Psoas muscle (tissue), 8 donors: ENCODE results near the gene GSDMA. TPM values are rescaled to one million over a fixed set of nuclear protein-coding genes. Genes with fewer than 3 reads are reported as not detected.

Experiments used
- ATAC-seq, 4 donors: fragments of 200-7000 bp; cut with Tn5 transposase; one replicate each; pipeline ENCODE4 v1.9.1; 2020; ENCODE audit warnings: moderate library complexity in 3 of 4, mild to moderate bottlenecking in 2 of 4
- DNase-seq, 2 donors: peaks; one replicate each; pipeline ENCODE4 v3.0.0-alpha.2; 2020
- H3K27ac ChIP-seq: fragments of 200-600 bp; one replicate; pipeline ENCODE4 v1.8.0; 2022
- H3K27me3 ChIP-seq, 3 donors: fragments of 200-600 bp in 1 of 3; one replicate each; pipeline versions ENCODE4 v1.6.1 to v1.8.0; 2013 to 2022; ENCODE audit warnings: low read length in 2 of 3, mild to moderate bottlenecking in 2 of 3, moderate library complexity in 1 of 3; ENCODE audit not compliant: insufficient read depth in 3 of 3
- H3K36me3 ChIP-seq, 2 donors: fragments of 200-600 bp in 1 of 2; one replicate each; pipeline versions ENCODE4 v1.6.1 to v1.8.0; 2013 to 2022; ENCODE audit warnings: low read depth in 1 of 2, mild to moderate bottlenecking in 1 of 2, moderate library complexity in 1 of 2; ENCODE audit not compliant: insufficient read depth in 1 of 2
- H3K4me1 ChIP-seq: fragments of 200-600 bp; one replicate; pipeline ENCODE4 v1.8.0; 2022
- H3K4me3 ChIP-seq: fragments of 200-600 bp; one replicate; pipeline ENCODE4 v1.8.0; 2022; ENCODE audit warnings: mild to moderate bottlenecking
- H3K9me3 ChIP-seq: fragments of 200-600 bp; one replicate; pipeline ENCODE4 v1.8.0; 2022
- WGBS, 3 donors: extraction: QIAGEN DNeasy Blood & Tissue Kit; methylation state at CpG; one replicate each; pipeline versions ENCODE4 v1.1.6 to v1.1.7; 2013; 5-methylcytosine and 5-hydroxymethylcytosine counted together
- intact Hi-C, 2 donors: fragments of 100-400 bp; cut with DNase I; formaldehyde crosslinking; loops; one replicate each; pipeline versions ENCODE4 v1.11.0 to v1.14.2; 2022
- polyA plus RNA-seq, 3 donors: library from polyadenylated mRNA; stranded (reverse); fragments of 200-250 nt; gene quantifications; one replicate each; pipeline ENCODE4 v1.2.3, GENCODE V29; 2013
- total RNA-seq, 4 donors: library from RNA; stranded (reverse); fragmentation: NEBNext Ultra II Directional in 2 of 4; extraction: Animal tissue kit (Norgen Biotek cat#: 25700) in 2 of 4; gene quantifications; one replicate each; pipeline versions ENCODE4 v1.2.1 to v1.2.4, GENCODE V29; 2021 to 2023
- TF ChIP-seq, protein P1 (sequence below): fragments of 200-600 bp; IDR thresholded peaks from one replicate; pipeline ENCODE4 v1.8.0; 2022; ENCODE audit warnings: antibody characterized with exemption
- donor health status: healthy with polysubstance abuse.
- donor health status: DM: no; HTN: no; CAD: no; lungs with moderate emphysema.
- donor health status: Bipolar disorder and iron deficiency.
- donor health status: healthy.
- donor health status: DM: yes; HTN: yes; CAD: no.
- donor health status: DM: no; HTN: no; CAD: no.
- donor health status: DM: no; HTN: no; CAD: no.
- donor health status: DM: yes; HTN: yes; CAD: no.

GSDMA gene
- total and polyA plus RNA-seq, 7 donors: 0.03 to 0.32 (median 0.15) TPM; not detected in 3

DNA sequence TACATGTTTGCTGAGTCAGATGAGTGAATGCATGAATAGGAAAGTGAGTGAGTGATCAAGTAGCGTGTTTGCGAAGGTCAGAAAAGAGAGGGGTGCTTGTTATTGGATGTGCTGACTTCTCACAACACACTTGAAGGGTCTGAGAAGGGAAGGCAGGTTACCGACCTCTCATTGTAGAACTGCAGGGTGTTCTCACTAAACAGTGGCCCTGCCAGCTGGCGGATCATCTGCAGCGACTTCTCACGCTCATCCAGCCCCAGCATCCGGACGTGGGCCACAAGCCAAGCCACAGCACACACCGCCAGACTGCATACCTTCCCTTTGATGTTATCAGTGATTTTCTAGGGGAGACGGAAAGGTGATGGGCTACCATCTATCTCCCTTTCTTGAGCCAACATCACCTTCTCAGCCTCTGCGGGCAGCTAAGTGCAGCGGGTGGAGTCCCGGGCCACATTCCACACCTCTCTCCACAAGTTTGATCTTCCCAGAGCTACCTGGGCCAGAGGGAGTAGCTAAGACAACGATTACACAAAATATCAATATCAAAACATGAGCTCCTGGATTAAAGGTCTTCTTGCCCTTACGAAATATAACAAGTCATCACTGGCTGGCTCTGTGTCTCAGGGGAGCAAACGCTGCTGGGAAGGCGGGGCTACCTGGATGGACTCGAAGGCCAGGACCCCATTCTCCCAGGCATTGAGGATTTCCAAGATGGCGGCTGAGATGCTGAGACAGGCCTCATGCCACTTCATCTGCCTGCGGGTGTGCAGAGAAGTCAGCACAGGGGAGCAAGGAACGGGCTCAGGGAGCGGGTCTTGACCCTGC lies 63.4 kb downstream of the GSDMA start:
- no peak overlapping the region for H3K4me3 ChIP-seq
- H3K27ac ChIP-seq: peak overlapping the region; percentile 58
- no peaks in the 10 kb centered on the region for H3K27me3 ChIP-seq
- 56 to 73% (median 63%) methylated on average over 22 of the region's 22 CpGs for WGBS, 3 donors
- DNase-seq (no peak), ATAC-seq (no peak)
- H3K36me3 ChIP-seq: peaks cover 3 to 88% of the 10 kb centered on the region in 2 donors
- H3K9me3 ChIP-seq: no peaks in the 10 kb centered on the region
- H3K4me1 ChIP-seq: peaks cover 48% of the 10 kb centered on the region
- intact Hi-C loops: loop anchor here in 1 of 2 donors (2.0 to 5.0 kb wide), 2 partner anchors 13 to 69 kb away; no protein-coding TSS in a partner anchor
- TF ChIP-seq, protein P1, sequence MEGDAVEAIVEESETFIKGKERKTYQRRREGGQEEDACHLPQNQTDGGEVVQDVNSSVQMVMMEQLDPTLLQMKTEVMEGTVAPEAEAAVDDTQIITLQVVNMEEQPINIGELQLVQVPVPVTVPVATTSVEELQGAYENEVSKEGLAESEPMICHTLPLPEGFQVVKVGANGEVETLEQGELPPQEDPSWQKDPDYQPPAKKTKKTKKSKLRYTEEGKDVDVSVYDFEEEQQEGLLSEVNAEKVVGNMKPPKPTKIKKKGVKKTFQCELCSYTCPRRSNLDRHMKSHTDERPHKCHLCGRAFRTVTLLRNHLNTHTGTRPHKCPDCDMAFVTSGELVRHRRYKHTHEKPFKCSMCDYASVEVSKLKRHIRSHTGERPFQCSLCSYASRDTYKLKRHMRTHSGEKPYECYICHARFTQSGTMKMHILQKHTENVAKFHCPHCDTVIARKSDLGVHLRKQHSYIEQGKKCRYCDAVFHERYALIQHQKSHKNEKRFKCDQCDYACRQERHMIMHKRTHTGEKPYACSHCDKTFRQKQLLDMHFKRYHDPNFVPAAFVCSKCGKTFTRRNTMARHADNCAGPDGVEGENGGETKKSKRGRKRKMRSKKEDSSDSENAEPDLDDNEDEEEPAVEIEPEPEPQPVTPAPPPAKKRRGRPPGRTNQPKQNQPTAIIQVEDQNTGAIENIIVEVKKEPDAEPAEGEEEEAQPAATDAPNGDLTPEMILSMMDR: no peak

DNA sequence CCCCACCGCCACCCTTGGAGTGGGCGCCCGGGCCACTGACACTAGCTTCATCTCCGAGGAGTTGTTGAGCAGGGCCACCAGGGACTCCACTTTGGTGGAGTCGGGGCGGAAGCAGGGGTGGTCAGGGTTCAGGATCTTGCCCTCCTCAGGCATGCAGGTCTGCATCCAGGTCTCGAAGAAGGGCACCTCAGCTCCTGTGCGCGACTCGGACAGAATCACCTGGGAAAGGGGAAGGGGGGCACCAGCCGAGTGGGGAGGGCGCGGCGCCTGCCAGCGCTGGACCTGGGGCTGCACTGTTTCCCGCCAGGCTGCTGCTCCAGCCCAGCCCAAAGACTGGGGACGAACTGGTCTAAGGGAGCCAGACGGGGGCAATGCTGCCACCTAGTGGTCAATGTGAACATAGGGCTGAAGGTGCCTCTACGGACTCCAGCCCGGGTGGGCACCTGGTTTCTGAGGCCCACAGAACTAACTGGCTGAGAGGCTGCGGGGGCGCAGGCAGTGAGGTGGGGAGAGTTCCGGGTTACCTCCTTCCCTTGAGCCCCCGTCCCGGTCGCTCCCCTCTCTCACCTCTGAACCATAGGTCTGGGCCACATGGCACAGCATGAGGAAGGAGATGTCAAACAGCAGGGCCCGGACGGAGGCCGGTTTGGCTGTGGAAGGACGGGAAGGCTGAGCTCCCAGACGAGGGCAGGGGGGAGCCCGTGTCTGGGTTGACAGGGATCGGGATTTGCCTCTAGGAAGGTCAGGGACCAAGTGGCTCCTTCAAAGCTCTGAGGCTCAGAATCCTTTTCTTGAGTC lies 64.2 kb downstream of the GSDMA start:
- no peaks in the 10 kb centered on the region for H3K9me3 ChIP-seq
- H3K27me3 ChIP-seq: no peaks in the 10 kb centered on the region
- H3K27ac ChIP-seq: peak overlapping the region; percentile 28
- H3K4me3 ChIP-seq: no peak overlapping the region
- TF ChIP-seq, protein P1: peak; percentile 90
- peaks cover 7 to 90% of the 10 kb centered on the region in 2 donors for H3K36me3 ChIP-seq
- intact Hi-C loops: loop anchor here in 1 of 2 donors (2.0 to 5.0 kb wide), 2 partner anchors 14 to 70 kb away; no protein-coding TSS in a partner anchor
- H3K4me1 ChIP-seq: peaks cover 49% of the 10 kb centered on the region
- peak; percentile 84 to 93 for DNase-seq
- ATAC-seq: peak; percentile 80 to 87 (median 83)
- 26 to 31% (median 26%) methylated on average over 33 of the region's 33 CpGs for WGBS, 3 donors

Other genes with a start within 250 kb of the GSDMA start
- 10 to 100 TPM; 28.2 to 44.3 (median 36.2) TPM for gene MIEN1, start 232.5 kb upstream of the GSDMA start, total RNA-seq
- gene MIEN1, start 232.5 kb upstream of the GSDMA start, polyA plus RNA-seq: 10 to 100 TPM; 42.6 to 83.9 (median 63.5) TPM
- gene GRB7, start 225.1 kb upstream of the GSDMA start, total RNA-seq: not detected
- under 1 TPM in 2 of 3 donors, not detected in 1; 0.06 to 0.69 TPM for gene GRB7, start 225.1 kb upstream of the GSDMA start, polyA plus RNA-seq
- under 1 TPM; 0.12 to 0.82 (median 0.57) TPM for gene IKZF3, start 98.7 kb upstream of the GSDMA start, total RNA-seq
- under 1 TPM; 0.01 to 0.14 (median 0.03) TPM for gene IKZF3, start 98.7 kb upstream of the GSDMA start, polyA plus RNA-seq
- gene ZPBP2, start 94.8 kb upstream of the GSDMA start, total RNA-seq: not detected
- not detected for gene ZPBP2, start 94.8 kb upstream of the GSDMA start, polyA plus RNA-seq
- 1 to 10 TPM in 1 of 4 donors, under 1 TPM in 3; 0.54 to 3.6 (median 0.93) TPM for gene GSDMB, start 44.4 kb upstream of the GSDMA start, total RNA-seq
- 1 to 10 TPM in 1 of 3 donors, under 1 TPM in 2; 0.77 to 1.1 (median 1.00) TPM for gene GSDMB, start 44.4 kb upstream of the GSDMA start, polyA plus RNA-seq
- 10 to 100 TPM; 16.9 to 25.1 (median 22.0) TPM for gene ORMDL3, start 35.4 kb upstream of the GSDMA start, total RNA-seq
- 10 to 100 TPM; 18.7 to 66.9 (median 23.6) TPM for gene ORMDL3, start 35.4 kb upstream of the GSDMA start, polyA plus RNA-seq
- gene LRRC3C, start 35.3 kb upstream of the GSDMA start, total RNA-seq: not detected
- under 1 TPM in 1 of 3 donors, not detected in 2; 0.04 TPM for gene LRRC3C, start 35.3 kb upstream of the GSDMA start, polyA plus RNA-seq
- gene PSMD3, start 17.8 kb downstream of the GSDMA start, total RNA-seq: 100 to 1,000 TPM; 137 to 253 (median 220) TPM
- gene PSMD3, start 17.8 kb downstream of the GSDMA start, polyA plus RNA-seq: 100 to 1,000 TPM; 168 to 392 (median 234) TPM
- gene CSF3, start 52.4 kb downstream of the GSDMA start, total RNA-seq: 10 to 100 TPM in 2 of 4 donors, under 1 TPM in 2; 0.30 to 39.8 (median 19.4) TPM
- gene CSF3, start 52.4 kb downstream of the GSDMA start, polyA plus RNA-seq: 10 to 100 TPM in 1 of 3 donors, 1 to 10 TPM in 2; 3.4 to 46.2 (median 3.9) TPM
- gene MED24, start 91.4 kb downstream of the GSDMA start, total RNA-seq: 100 to 1,000 TPM in 2 of 4 donors, 10 to 100 TPM in 2; 56.3 to 120 (median 87.9) TPM
- 100 to 1,000 TPM in 1 of 3 donors, 10 to 100 TPM in 2; 51.1 to 115 (median 55.9) TPM for gene MED24, start 91.4 kb downstream of the GSDMA start, polyA plus RNA-seq
- 10 to 100 TPM; 39.5 to 55.1 (median 42.9) TPM for gene THRA, start 100.0 kb downstream of the GSDMA start, total RNA-seq
- 10 to 100 TPM in 2 of 3 donors, 1 to 10 TPM in 1; 9.5 to 60.0 (median 29.0) TPM for gene THRA, start 100.0 kb downstream of the GSDMA start, polyA plus RNA-seq
- gene NR1D1, start 137.6 kb downstream of the GSDMA start, total RNA-seq: 10 to 100 TPM; 29.4 to 88.7 (median 51.0) TPM
- gene NR1D1, start 137.6 kb downstream of the GSDMA start, polyA plus RNA-seq: 10 to 100 TPM; 21.4 to 41.6 (median 24.4) TPM
- 10 to 100 TPM; 63.3 to 75.6 (median 69.0) TPM for gene MSL1, start 159.0 kb downstream of the GSDMA start, total RNA-seq
- 10 to 100 TPM; 48.6 to 84.7 (median 56.4) TPM for gene MSL1, start 159.0 kb downstream of the GSDMA start, polyA plus RNA-seq
- 10 to 100 TPM; 43.9 to 76.7 (median 57.1) TPM for gene CASC3, start 177.5 kb downstream of the GSDMA start, total RNA-seq
- 10 to 100 TPM; 34.5 to 53.6 (median 38.6) TPM for gene CASC3, start 177.5 kb downstream of the GSDMA start, polyA plus RNA-seq
- gene RAPGEFL1, start 214.5 kb downstream of the GSDMA start, total RNA-seq: 1 to 10 TPM; 2.8 to 5.7 (median 3.9) TPM
- 1 to 10 TPM; 1.7 to 4.2 (median 3.5) TPM for gene RAPGEFL1, start 214.5 kb downstream of the GSDMA start, polyA plus RNA-seq